DMS53 (cell line): ENCODE measurements around the gene VSTM1.
A peak's percentile ranks its signal among the peaks of the same experiment; 100 is the strongest.
"Not testable (repeated sequence)": the region's sequence is repeated elsewhere in the genome, so short reads cannot be mapped to it uniquely, and the experiment has no call there.

ENCODE experiments used
- DNase-seq: peaks from one replicate; lab custom pipeline; 2025; lab: John Stamatoyannopoulos, UW

Gene VSTM1

GRCh38 chr19:54073829-54074228, 10.1 kb upstream of the VSTM1 start:
- DNase-seq: peak; percentile 15

- DNase-seq: no peak
Observed at GRCh38 chr19:54069470-54069869, 5.8 kb upstream of the VSTM1 start.

GRCh38 chr19:54062643-54063042, 1.1 kb downstream of the VSTM1 start:
- DNase-seq: no peak

GRCh38 chr19:54047616-54048015, 16.1 kb downstream of the VSTM1 start:
- no peak for DNase-seq

GRCh38 chr19:54045771-54046170, 17.9 kb downstream of the VSTM1 start:
- no peak for DNase-seq

GRCh38 chr19:54042989-54043388, 20.7 kb downstream of the VSTM1 start:
- DNase-seq: no peak

GRCh38 chr19:54041969-54042606, 21.6 kb downstream of the VSTM1 start:
- DNase-seq: no peak

- DNase-seq: no peak
Observed at GRCh38 chr19:54040003-54040402, 23.7 kb downstream of the VSTM1 start.

- not testable (repeated sequence) for DNase-seq
Observed at GRCh38 chr19:54036542-54036941, 27.2 kb downstream of the VSTM1 start.

- DNase-seq: no peak
Observed at GRCh38 chr19:54035215-54036178, 28.2 kb downstream of the VSTM1 start.

- no peak for DNase-seq
Observed at GRCh38 chr19:54030895-54031586, 32.7 kb downstream of the VSTM1 start.

GRCh38 chr19:54029930-54030490, 33.7 kb downstream of the VSTM1 start:
- peak; percentile 56 for DNase-seq

GRCh38 chr19:54029301-54029700, 34.4 kb downstream of the VSTM1 start:
- DNase-seq: no peak

GRCh38 chr19:54026656-54027055, 37.0 kb downstream of the VSTM1 start:
- no peak for DNase-seq

GRCh38 chr19:54024660-54025059, 39.0 kb downstream of the VSTM1 start:
- no peak for DNase-seq

- no peak for DNase-seq
Observed at GRCh38 chr19:54023191-54023590, 40.5 kb downstream of the VSTM1 start.

- DNase-seq: no peak
Observed at GRCh38 chr19:54021932-54022331, 41.8 kb downstream of the VSTM1 start.

GRCh38 chr19:54021363-54021762, 42.3 kb downstream of the VSTM1 start:
- DNase-seq: no peak

- DNase-seq: peak; percentile 29
Observed at GRCh38 chr19:54017261-54017660, 46.4 kb downstream of the VSTM1 start.

GRCh38 chr19:54014920-54015560, 48.7 kb downstream of the VSTM1 start:
- DNase-seq: no peak

GRCh38 chr19:54013866-54014265, 49.8 kb downstream of the VSTM1 start:
- DNase-seq: no peak
